DND-41 (cell line): ENCODE data around the gene TULP3.

ENCODE experiments used
- ATAC-seq: fragments of 200-7000 bp; cut with Tn5 transposase; 3 replicates; pipeline ENCODE4 v1.9.1; 2021; ENCODE audit warnings: low read depth; ENCODE audit not compliant: insufficient read depth
- DNase-seq: peaks from one replicate; pipeline ENCODE4 v3.0.0-alpha.2; 2020
- H2AFZ ChIP-seq: 2 replicates; pipeline ENCODE4 v1.6.0; 2012; ENCODE audit warnings: low read depth, low read length
- H3K27ac ChIP-seq: 2 replicates; pipeline ENCODE4 v1.5.1; 2012; ENCODE audit warnings: low read length, inconsistent platforms
- H3K27me3 ChIP-seq: fragments of 200-600 bp; sonication (generic); 2 replicates; pipeline ENCODE4 v1.6.0; 2012; ENCODE audit warnings: low read length, mild to moderate bottlenecking, inconsistent platforms; ENCODE audit not compliant: insufficient read depth, poor library complexity
- H3K36me3 ChIP-seq: 2 replicates; pipeline ENCODE4 v1.5.1; 2012; ENCODE audit warnings: low read length, inconsistent platforms; ENCODE audit not compliant: insufficient read depth
- H3K4me1 ChIP-seq: 2 replicates; pipeline ENCODE4 v1.5.1; 2012; ENCODE audit warnings: mild to moderate bottlenecking, low read length; ENCODE audit not compliant: insufficient read depth
- H3K4me2 ChIP-seq: 2 replicates; pipeline ENCODE4 v1.6.0; 2012; ENCODE audit warnings: mild to moderate bottlenecking, moderate library complexity, low read length, inconsistent platforms; ENCODE audit not compliant: insufficient read depth
- H3K4me3 ChIP-seq, 2 experiments: fragments of 200-600 bp in 1 of 2; shearing (Covaris generic) in 1 of 2; 2 replicates each; pipeline ENCODE4 v1.5.1; 2012 to 2016; ENCODE audit warnings: inconsistent platforms in 2 of 2, low read length in 2 of 2, mild to moderate bottlenecking in 2 of 2, low read depth in 1 of 2, moderate library complexity in 1 of 2
- H3K79me2 ChIP-seq: 2 replicates; pipeline ENCODE4 v1.6.0; 2012; ENCODE audit warnings: low read length, inconsistent platforms; ENCODE audit not compliant: insufficient read depth
- H3K9ac ChIP-seq: 2 replicates; pipeline ENCODE4 v1.6.0; 2012; ENCODE audit warnings: low read depth, mild to moderate bottlenecking, inconsistent platforms, low read length, moderate library complexity
- H3K9me3 ChIP-seq: 2 replicates; pipeline ENCODE4 v1.5.1; 2012; ENCODE audit warnings: low read length, moderate library complexity, mild to moderate bottlenecking, inconsistent platforms; ENCODE audit not compliant: insufficient read depth, severe bottlenecking
- H4K20me1 ChIP-seq: 2 replicates; pipeline ENCODE4 v1.6.0; 2012; ENCODE audit warnings: low read length; ENCODE audit not compliant: insufficient read depth
- CTCF ChIP-seq: IDR thresholded peaks from 2 replicates; pipeline ENCODE4 v1.5.1; 2012; ENCODE audit warnings: borderline replicate concordance, low read length, moderate library complexity, mild to moderate bottlenecking; ENCODE audit not compliant: poor library complexity, severe bottlenecking; ENCODE audit errors: extremely low read depth
- EZH2 ChIP-seq: IDR thresholded peaks from 3 replicates; pipeline ENCODE4 v1.6.1; 2012; ENCODE audit warnings: borderline replicate concordance, low read depth, mild to moderate bottlenecking, moderate library complexity, low read length, inconsistent platforms; ENCODE audit not compliant: severe bottlenecking

TULP3 gene

GRCh38 chr12:2890388-2891239 lies at the start of gene TULP3:
TSS of gene TULP3 (plus strand) at chr12:2890891. CDS start at chr12:2890948, 57 bp downstream.
- Histone ChIP-seq H3K4me1 (peaks cover 23% of the 10 kb centered on the region), H3K9me3 (no peaks in the 10 kb centered on the region), H3K79me2 (peaks cover 36% of the 10 kb centered on the region), H3K27ac (peak within 1 kb of the TSS; percentile 80), H3K4me3 (peak within 1 kb of the TSS; percentile 83 to 87; a peak in 3 of 4 replicates), H3K9ac (peak within 1 kb of the TSS; percentile 67), H4K20me1 (no peaks in the 10 kb centered on the region; the same call in 1 of the 2 replicates), H3K4me2 (peak within 1 kb of the TSS; percentile 68), H3K36me3 (peaks cover 34% of the 10 kb centered on the region), H3K27me3 (no peaks in the 10 kb centered on the region), H2AFZ (peak within 1 kb of the TSS; percentile 93)
- TF ChIP-seq CTCF (no peak), EZH2 (no peak)
- ATAC-seq (peak; percentile 96), DNase-seq (peak; percentile 98)

GRCh38 chr12:2841056-2841650 lies 49.5 kb upstream of the TULP3 start:
- Histone ChIP-seq H3K79me2 (no peaks in the 10 kb centered on the region), H3K4me3 (no peak overlapping the region), H3K36me3 (peaks cover 24% of the 10 kb centered on the region; the same call in 1 of the 2 replicates), H3K27ac (no peak overlapping the region), H4K20me1 (no peaks in the 10 kb centered on the region), H2AFZ (no peak overlapping the region), H3K9me3 (no peaks in the 10 kb centered on the region), H3K27me3 (no peaks in the 10 kb centered on the region), H3K4me2 (no peak overlapping the region), H3K4me1 (no peaks in the 10 kb centered on the region), H3K9ac (no peak overlapping the region)
- DNase-seq (no peak), ATAC-seq (no peak)
- TF ChIP-seq CTCF (no peak), EZH2 (no peak)

GRCh38 chr12:2842948-2843347 lies 47.7 kb upstream of the TULP3 start:
- no peak overlapping the region for H2AFZ ChIP-seq
- H3K36me3 ChIP-seq = peaks cover 19% of the 10 kb centered on the region; the same call in 1 of the 2 replicates
- H3K27me3 ChIP-seq = no peaks in the 10 kb centered on the region
- H3K27ac ChIP-seq = no peak overlapping the region
- H3K9ac ChIP-seq = no peak overlapping the region
- no peaks in the 10 kb centered on the region for H4K20me1 ChIP-seq
- ATAC-seq (no peak), DNase-seq (no peak)
- H3K4me2 ChIP-seq = no peak overlapping the region
- no peaks in the 10 kb centered on the region for H3K79me2 ChIP-seq
- no peak overlapping the region for H3K4me3 ChIP-seq
- no peaks in the 10 kb centered on the region for H3K4me1 ChIP-seq
- TF ChIP-seq EZH2 (no peak), CTCF (no peak)
- H3K9me3 ChIP-seq = no peaks in the 10 kb centered on the region
